Uterus (tissue), 2 donors: Measurements from ENCODE around the gene H19.

Source experiments
- CTCF ChIP-seq, 4 experiments: fragments of 200-600 bp in 2 of 4; fragments of 450-650 bp in 2 of 4; sonication (generic) in 2 of 4; IDR thresholded peaks; one replicate each; pipeline ENCODE4 v1.5.1; 2016 to 2019; ENCODE audit warnings: antibody characterized with exemption in 4 of 4, mild to moderate bottlenecking in 2 of 4, moderate library complexity in 1 of 4
- POLR2A ChIP-seq, 2 donors: fragments of 450-650 bp; IDR thresholded peaks; one replicate each; pipeline ENCODE4 v1.6.1; 2016; ENCODE audit warnings: antibody characterized with exemption in 2 of 2, mild to moderate bottlenecking in 1 of 2, moderate library complexity in 1 of 2

GRCh38 chr11:1949922-1950321, 47.7 kb downstream of the H19 start:
- TF ChIP-seq CTCF (IDR thresholded peaks at IDR 0.05) (no peak), POLR2A (IDR thresholded peaks at IDR 0.05) (no peak)
